HCT116 (cell line): ENCODE measurements around the gene ACTN4.

Source experiments
- CEBPB ChIP-seq: IDR thresholded peaks from 2 replicates; pipeline ENCODE4 v1.6.1; 2012; ENCODE audit warnings: low read depth
- CTCF ChIP-seq, 3 experiments: fragments of 200-600 bp in 1 of 3; sonication (generic) in 1 of 3; IDR thresholded peaks in 2 of 3; conservative IDR thresholded peaks in 1 of 3; 2 replicates each; pipeline ENCODE4 v1.5.1; 2012 to 2017; ENCODE audit warnings: low read depth in 2 of 3, low read length in 2 of 3, antibody characterized with exemption in 1 of 3, borderline replicate concordance in 1 of 3, control low read depth in 1 of 3, mild to moderate bottlenecking in 1 of 3, mixed read lengths in 1 of 3, mixed run types in 1 of 3, moderate library complexity in 1 of 3; ENCODE audit not compliant: insufficient read depth in 1 of 3
- EZH2 ChIP-seq: fragments of 200-600 bp; sonication (generic); IDR thresholded peaks from 2 replicates; pipeline ENCODE4 v1.6.1; 2017; ENCODE audit warnings: antibody characterized with exemption, mixed run types
- POLR2A ChIP-seq: IDR thresholded peaks from 2 replicates; pipeline ENCODE4 v1.7.0; 2011; ENCODE audit warnings: borderline replicate concordance; ENCODE audit not compliant: insufficient read depth, insufficient read length; ENCODE audit errors: extremely low read depth
- RAD21 ChIP-seq: IDR thresholded peaks from 2 replicates; pipeline ENCODE4 v1.6.1; 2012; ENCODE audit warnings: low read depth, mild to moderate bottlenecking
- REST ChIP-seq: IDR thresholded peaks from 2 replicates; pipeline ENCODE4 v1.6.1; 2012; ENCODE audit warnings: low read depth
- SP1 ChIP-seq: IDR thresholded peaks from 2 replicates; pipeline ENCODE4 v1.6.1; 2012; ENCODE audit warnings: low read depth
- ZFX ChIP-seq: fragments of 450-650 bp; IDR thresholded peaks from 2 replicates; pipeline ENCODE4 v1.6.1; 2017

GRCh38 chr19:38647368-38647965 is at the start of gene ACTN4:
- TF ChIP-seq CTCF (IDR thresholded peaks at IDR 0.05 in 2 of 3, conservative IDR thresholded peaks at IDR 0.05 in 1 of 3; ENCODE audit: borderline replicate concordance in 1 of 3, insufficient read depth in 1 of 3, low read depth in 2 of 3, low read length in 2 of 3) (no peak), RAD21 (no peak), CEBPB (no peak), SP1 (no peak), EZH2 (no peak), REST (no peak), ZFX (peak; percentile 37; the same call in 1 of the 2 replicates), POLR2A (peak; percentile 60)
